GM12878 (cell line): ENCODE measurements around the gene ATP2B1. TPM values are rescaled to one million over a fixed set of nuclear protein-coding genes. Genes with fewer than 3 reads are reported as not detected.

Experiments
- ATAC-seq: fragments of 200-7000 bp; cut with Tn5 transposase; 3 replicates; pipeline ENCODE4 v1.9.1; 2020; ENCODE audit warnings: mild to moderate bottlenecking, moderate library complexity
- BruUV-seq: library from RNA; stranded (reverse); fragments of 400-500 nt; replicated peaks from 2 replicates; lab custom pipeline; 2021; lab: Mats Ljungman, UMichigan
- CTCF ChIA-PET: fragments of 300-600 bp; sonication (Branson Sonifier 250); formaldehyde crosslinking; extraction: SDS; loops from one replicate; lab custom pipeline; 2021; ENCODE audit warnings: inconsistent platforms; lab: Yijun Ruan, JAX
- POLR2A ChIA-PET: fragments of 350-600 bp; formaldehyde crosslinking; extraction: SDS; loops from one replicate; lab custom pipeline; 2021; ENCODE audit warnings: inconsistent platforms; lab: Charles Lee
- RAD21 ChIA-PET: fragments of 300-600 bp; sonication (Branson Sonifier 250); formaldehyde crosslinking; loops from one replicate; lab custom pipeline; 2023; ENCODE audit warnings: antibody characterized with exemption; ENCODE audit not compliant: unreplicated experiment; lab: Charles Lee
- SMC1A ChIA-PET: fragments of 300-600 bp; sonication (Branson Sonifier 250); formaldehyde crosslinking; loops from one replicate; lab custom pipeline; 2023; ENCODE audit not compliant: unreplicated experiment, uncharacterized antibody; lab: Charles Lee
- DNase-seq: peaks from one replicate; pipeline ENCODE4 v3.0.0-alpha.2; 2011; ENCODE audit warnings: low read depth, low spot score
- FAIRE-seq: peaks from 3 replicates; lab custom pipeline; 2011; peaks lifted over from hg19 to GRCh38; lab: Jason Lieb, UNC
- H2AFZ ChIP-seq: 2 replicates; pipeline ENCODE4 v1.6.0; 2011; ENCODE audit warnings: low read depth, low read length, control low read depth; ENCODE audit not compliant: control insufficient read depth
- H3K27ac ChIP-seq: 2 replicates; pipeline ENCODE4 v1.5.1; 2011; ENCODE audit warnings: control low read depth; ENCODE audit not compliant: control insufficient read depth, insufficient read depth
- H3K27me3 ChIP-seq, 2 experiments: replicated peaks in 1 of 2; 2 replicates each; pipeline versions ENCODE4 v1.6.0 to v1.6.1; 2011; ENCODE audit warnings: low read length in 1 of 2; ENCODE audit not compliant: control insufficient read depth in 2 of 2, insufficient read depth in 2 of 2
- H3K36me3 ChIP-seq, 2 experiments: 2 replicates each; pipeline ENCODE4 v1.5.1; 2011; ENCODE audit warnings: low read length in 1 of 2; ENCODE audit not compliant: control insufficient read depth in 2 of 2, insufficient read depth in 2 of 2
- H3K4me1 ChIP-seq: 2 replicates; pipeline ENCODE4 v1.6.1; 2011; ENCODE audit warnings: mild to moderate bottlenecking, low read length, moderate library complexity, mixed read lengths; ENCODE audit not compliant: control insufficient read depth, insufficient read depth
- H3K4me2 ChIP-seq: 2 replicates; pipeline ENCODE4 v1.6.0; 2011; ENCODE audit warnings: control low read depth; ENCODE audit not compliant: control insufficient read depth, insufficient read depth
- H3K4me3 ChIP-seq: fragments of 200-600 bp; sonication (generic); 2 replicates; pipeline ENCODE4 v1.5.1; 2016
- H3K79me2 ChIP-seq: 2 replicates; pipeline ENCODE4 v1.6.0; 2011; ENCODE audit warnings: low read length; ENCODE audit not compliant: control insufficient read depth, insufficient read depth
- H3K9ac ChIP-seq: 2 replicates; pipeline ENCODE4 v1.8.0; 2011; ENCODE audit warnings: low read length, control low read depth, mixed read lengths; ENCODE audit not compliant: control insufficient read depth, insufficient read depth
- H3K9me3 ChIP-seq: replicated peaks from 3 replicates; pipeline ENCODE4 v1.5.1; 2011; ENCODE audit warnings: mild to moderate bottlenecking, low read length; ENCODE audit not compliant: control insufficient read depth, insufficient read depth
- H4K20me1 ChIP-seq: 2 replicates; pipeline ENCODE4 v1.6.0; 2011; ENCODE audit not compliant: control insufficient read depth, insufficient read depth
- BHLHE40 ChIP-seq, 2 experiments: fragments of 450-650 bp in 1 of 2; IDR thresholded peaks; 2 replicates each; pipeline ENCODE4 v1.6.1; 2011 to 2017; ENCODE audit warnings: low read depth in 2 of 2, borderline replicate concordance in 1 of 2, improper control_type of control experiment in 1 of 2, low read length in 1 of 2, mild to moderate bottlenecking in 1 of 2
- CHD4 ChIP-seq: fragments of 200-600 bp; sonication (generic); IDR thresholded peaks from 2 replicates; pipeline ENCODE4 v1.6.1; 2016; ENCODE audit warnings: mild to moderate bottlenecking
- EED ChIP-seq: sonication (generic); IDR thresholded peaks from 2 replicates; pipeline ENCODE4 v1.6.1; 2016; ENCODE audit warnings: antibody characterized with exemption, low read depth
- EGR1 ChIP-seq, 2 experiments: IDR thresholded peaks; 1 replicate in 1 of 2; 2 replicates in 1 of 2; pipeline ENCODE4 v1.6.1; 2011 to 2012; ENCODE audit warnings: low read depth in 2 of 2, low read length in 2 of 2, borderline replicate concordance in 1 of 2, mild to moderate bottlenecking in 1 of 2, moderate library complexity in 1 of 2
- MYB ChIP-seq: fragments of 150-350 bp; IDR thresholded peaks from 2 replicates; pipeline ENCODE4 v1.6.1; 2014; ENCODE audit warnings: mild to moderate bottlenecking, low read depth, low read length, borderline replicate concordance
- NFIC ChIP-seq: IDR thresholded peaks from 2 replicates; pipeline ENCODE4 v1.6.1; 2012; ENCODE audit warnings: low read depth, mild to moderate bottlenecking, inconsistent platforms, low read length, moderate library complexity
- NFYA ChIP-seq: IDR thresholded peaks from 2 replicates; pipeline ENCODE4 v1.6.1; 2011; ENCODE audit warnings: low read depth, mild to moderate bottlenecking, low read length, improper control_type of control experiment, borderline replicate concordance
- NRF1 ChIP-seq: conservative IDR thresholded peaks from 2 replicates; pipeline ENCODE4 v1.6.1; 2011; ENCODE audit warnings: mild to moderate bottlenecking, low read depth, low read length, improper control_type of control experiment
- RCOR1 ChIP-seq: conservative IDR thresholded peaks from 2 replicates; pipeline ENCODE4 v1.6.1; 2012; ENCODE audit warnings: low read depth, low read length, improper control_type of control experiment
- SMAD5 ChIP-seq: IDR thresholded peaks from 2 replicates; pipeline ENCODE4 v1.6.1; 2016; ENCODE audit warnings: antibody characterized with exemption, low read depth
- SREBF1 ChIP-seq: IDR thresholded peaks from 2 replicates; pipeline ENCODE4 v1.6.1; 2012; ENCODE audit warnings: mild to moderate bottlenecking, low read length
- ZNF24 ChIP-seq: fragments of 450-650 bp; IDR thresholded peaks from 2 replicates; pipeline ENCODE4 v1.6.1; 2017; ENCODE audit warnings: antibody characterized with exemption, mild to moderate bottlenecking
- ZNF274 ChIP-seq: IDR thresholded peaks from one replicate; pipeline ENCODE4 v1.8.0; 2011; ENCODE audit not compliant: insufficient read length, insufficient read depth
- WGBS: methylation state at CpG from one replicate; pipeline ENCODE4 v1.1.6; 2016; ENCODE audit warnings: low lambda C conversion rate; ENCODE audit not compliant: insufficient replicate concordance, insufficient coverage; ENCODE audit errors: missing lambda C conversion rate; 5-methylcytosine and 5-hydroxymethylcytosine counted together
- in situ Hi-C: fragments of 300-500 bp; cut with MboI; formaldehyde crosslinking; loops from 9 replicates; pipeline ENCODE4 v1.14.3; 2018; ENCODE audit warnings: mixed read lengths
- intact Hi-C: fragments of 100-400 bp; cut with micrococcal nuclease; formaldehyde crosslinking; loops from one replicate; pipeline ENCODE4 v1.14.2; 2022; ENCODE audit not compliant: unreplicated experiment
- polyA plus RNA-seq, 11 experiments: library from polyadenylated mRNA; depleted of rRNA in 4 of 11; unstranded in 6 of 11; stranded (reverse) in 5 of 11; fragments of >200 nt; fragmentation: Nextera tagmentation in 4 of 11; fragmentation: Illumina TruSeq in 1 of 11; extraction: Ambion mirVana in 4 of 11; extraction: Trizol in 1 of 11; gene quantifications; 1 replicate in 1 of 11; 2 replicates in 10 of 11; pipeline versions ENCODE4 v1.2.1 to v1.2.3, GENCODE V29; 2011 to 2016; ENCODE audit warnings: inconsistent platforms in 2 of 11, missing spikeins in 2 of 11, low read depth in 1 of 11
- total RNA-seq, 4 experiments: library from RNA; depleted of rRNA in 3 of 4; stranded (reverse); fragments of >200 nt in 3 of 4; fragmentation: Illumina TruSeq in 1 of 4; extraction: Trizol in 1 of 4; gene quantifications; 2 replicates each; pipeline versions ENCODE4 v1.2.1 to v1.2.3, GENCODE V29; 2013 to 2021
- TF ChIP-seq, protein P1 (sequence below): IDR thresholded peaks from 2 replicates; pipeline ENCODE4 v1.6.1; 2011; ENCODE audit warnings: borderline replicate concordance, low read depth, mild to moderate bottlenecking, moderate library complexity, low read length; ENCODE audit not compliant: insufficient read depth, poor library complexity, severe bottlenecking
- TF ChIP-seq, protein P2 (sequence below): fragments of 450-650 bp; IDR thresholded peaks from 2 replicates; pipeline ENCODE4 v1.6.1; 2017; ENCODE audit warnings: mild to moderate bottlenecking
- TF ChIP-seq, protein P3 (sequence below): fragments of 450-650 bp; formaldehyde crosslinking; IDR thresholded peaks from 2 replicates; pipeline ENCODE4 v1.4.0; 2022; ENCODE audit warnings: mild to moderate bottlenecking, moderate library complexity

Gene ATP2B1
- total and polyA plus RNA-seq, 10 of the 15 experiments (the other 5 are each of a cell fraction or from before 2014, with no cell fraction given): 15.9 to 67.8 (median 48.5) TPM

DNA sequence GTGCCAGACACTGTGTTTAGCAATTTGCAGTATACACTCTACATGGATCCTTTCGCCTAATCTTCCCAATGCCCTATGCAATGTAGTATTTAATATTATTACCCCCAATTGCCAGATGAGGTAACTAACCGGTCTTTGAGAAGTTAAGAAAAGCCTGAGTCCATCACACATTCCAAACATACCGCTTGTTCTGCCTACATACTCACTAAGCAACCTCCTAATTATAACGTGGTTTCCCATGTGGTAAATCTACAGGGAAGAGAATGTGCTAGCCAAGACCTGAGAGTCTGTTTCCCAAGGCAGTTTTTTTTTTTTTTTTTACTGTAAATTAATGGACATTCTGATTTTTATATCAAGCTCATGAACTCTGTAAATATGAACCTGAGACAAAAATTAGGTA is 37.2 kb downstream of the ATP2B1 start:
- Histone ChIP-seq H3K9ac (no peak overlapping the region), H3K4me2 (peak overlapping the region; percentile 39; the same call in 1 of the 2 replicates), H3K27ac (no peak overlapping the region), H3K9me3 (peaks cover 2% of the 10 kb centered on the region; the same call in 2 of the 3 replicates), H3K4me3 (no peak overlapping the region), H4K20me1 (no peaks in the 10 kb centered on the region), H2AFZ (no peak overlapping the region), H3K27me3 (no peaks in the 10 kb centered on the region), H3K4me1 (peaks cover 21% of the 10 kb centered on the region; the same call in 1 of the 2 replicates), H3K79me2 (peaks cover 95% of the 10 kb centered on the region), H3K36me3 (peaks cover 0 to 5% of the 10 kb centered on the region in 2 experiments; a peak in 1 of 4 replicates)
- BruUV-seq: no TSS peak
- ChIA-PET POLR2A (interaction anchor here (0.6 to 0.7 kb wide), 3 partner anchors 9 to 65 kb away, joined by 3 to 5 read pairs (median 3); no protein-coding TSS in a partner anchor), RAD21 (interaction anchor here (0.6 to 1.2 kb wide), 2 partner anchors 34 to 926 kb away, joined by 3 to 4 read pairs; no protein-coding TSS in a partner anchor), SMC1A (interaction anchor here (0.9 to 3.6 kb wide), 7 partner anchors 9 to 127 kb away, joined by 3 to 23 read pairs (median 5); no protein-coding TSS in a partner anchor), CTCF (interaction anchor here (1.2 kb wide), 1 partner anchor 30 kb away, joined by 3 read pairs; no protein-coding TSS in a partner anchor)
- intact Hi-C loops (no loop called here), in situ Hi-C loops (no loop called here)
- TF ChIP-seq ZNF24: no peak
- no peak for TF ChIP-seq CHD4
- no peak for TF ChIP-seq RCOR1
- TF ChIP-seq, protein P1, sequence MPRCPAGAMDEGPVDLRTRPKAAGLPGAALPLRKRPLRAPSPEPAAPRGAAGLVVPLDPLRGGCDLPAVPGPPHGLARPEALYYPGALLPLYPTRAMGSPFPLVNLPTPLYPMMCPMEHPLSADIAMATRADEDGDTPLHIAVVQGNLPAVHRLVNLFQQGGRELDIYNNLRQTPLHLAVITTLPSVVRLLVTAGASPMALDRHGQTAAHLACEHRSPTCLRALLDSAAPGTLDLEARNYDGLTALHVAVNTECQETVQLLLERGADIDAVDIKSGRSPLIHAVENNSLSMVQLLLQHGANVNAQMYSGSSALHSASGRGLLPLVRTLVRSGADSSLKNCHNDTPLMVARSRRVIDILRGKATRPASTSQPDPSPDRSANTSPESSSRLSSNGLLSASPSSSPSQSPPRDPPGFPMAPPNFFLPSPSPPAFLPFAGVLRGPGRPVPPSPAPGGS: no peak
- no peak for TF ChIP-seq NFIC
- no peak for TF ChIP-seq EGR1 (IDR thresholded peaks at IDR 0.05; ENCODE audit: borderline replicate concordance in 1 of 2, low read depth in 2 of 2, low read length in 2 of 2)
- TF ChIP-seq BHLHE40 (IDR thresholded peaks at IDR 0.05; ENCODE audit: borderline replicate concordance in 1 of 2, low read depth in 2 of 2, low read length in 1 of 2): no peak
- no peak for TF ChIP-seq NFYA
- TF ChIP-seq SMAD5: no peak
- no peak for TF ChIP-seq SREBF1
- no peak for TF ChIP-seq ZNF274
- TF ChIP-seq, protein P2, sequence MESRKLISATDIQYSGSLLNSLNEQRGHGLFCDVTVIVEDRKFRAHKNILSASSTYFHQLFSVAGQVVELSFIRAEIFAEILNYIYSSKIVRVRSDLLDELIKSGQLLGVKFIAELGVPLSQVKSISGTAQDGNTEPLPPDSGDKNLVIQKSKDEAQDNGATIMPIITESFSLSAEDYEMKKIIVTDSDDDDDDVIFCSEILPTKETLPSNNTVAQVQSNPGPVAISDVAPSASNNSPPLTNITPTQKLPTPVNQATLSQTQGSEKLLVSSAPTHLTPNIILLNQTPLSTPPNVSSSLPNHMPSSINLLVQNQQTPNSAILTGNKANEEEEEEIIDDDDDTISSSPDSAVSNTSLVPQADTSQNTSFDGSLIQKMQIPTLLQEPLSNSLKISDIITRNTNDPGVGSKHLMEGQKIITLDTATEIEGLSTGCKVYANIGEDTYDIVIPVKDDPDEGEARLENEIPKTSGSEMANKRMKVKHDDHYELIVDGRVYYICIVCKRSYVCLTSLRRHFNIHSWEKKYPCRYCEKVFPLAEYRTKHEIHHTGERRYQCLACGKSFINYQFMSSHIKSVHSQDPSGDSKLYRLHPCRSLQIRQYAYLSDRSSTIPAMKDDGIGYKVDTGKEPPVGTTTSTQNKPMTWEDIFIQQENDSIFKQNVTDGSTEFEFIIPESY: no peak
- TF ChIP-seq, protein P3, sequence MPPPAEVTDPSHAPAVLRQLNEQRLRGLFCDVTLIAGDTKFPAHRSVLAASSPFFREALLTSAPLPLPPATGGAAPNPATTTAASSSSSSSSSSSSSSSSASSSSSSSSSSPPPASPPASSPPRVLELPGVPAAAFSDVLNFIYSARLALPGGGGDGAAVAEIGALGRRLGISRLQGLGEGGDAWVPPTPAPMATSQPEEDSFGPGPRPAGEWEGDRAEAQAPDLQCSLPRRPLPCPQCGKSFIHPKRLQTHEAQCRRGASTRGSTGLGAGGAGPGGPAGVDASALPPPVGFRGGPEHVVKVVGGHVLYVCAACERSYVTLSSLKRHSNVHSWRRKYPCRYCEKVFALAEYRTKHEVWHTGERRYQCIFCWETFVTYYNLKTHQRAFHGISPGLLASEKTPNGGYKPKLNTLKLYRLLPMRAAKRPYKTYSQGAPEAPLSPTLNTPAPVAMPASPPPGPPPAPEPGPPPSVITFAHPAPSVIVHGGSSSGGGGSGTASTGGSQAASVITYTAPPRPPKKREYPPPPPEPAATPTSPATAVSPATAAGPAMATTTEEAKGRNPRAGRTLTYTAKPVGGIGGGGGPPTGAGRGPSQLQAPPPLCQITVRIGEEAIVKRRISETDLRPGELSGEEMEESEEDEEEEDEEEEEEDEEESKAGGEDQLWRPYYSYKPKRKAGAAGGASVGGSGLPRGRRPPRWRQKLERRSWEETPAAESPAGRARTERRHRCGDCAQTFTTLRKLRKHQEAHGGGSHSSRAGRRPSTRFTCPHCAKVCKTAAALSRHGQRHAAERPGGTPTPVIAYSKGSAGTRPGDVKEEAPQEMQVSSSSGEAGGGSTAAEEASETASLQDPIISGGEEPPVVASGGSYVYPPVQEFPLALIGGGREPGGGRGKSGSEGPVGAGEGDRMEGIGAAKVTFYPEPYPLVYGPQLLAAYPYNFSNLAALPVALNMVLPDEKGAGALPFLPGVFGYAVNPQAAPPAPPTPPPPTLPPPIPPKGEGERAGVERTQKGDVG (CRISPR knock-in tag): no peak
- TF ChIP-seq NRF1: no peak
- TF ChIP-seq MYB: no peak
- TF ChIP-seq EED: no peak
- 8% methylated on average over 4 of the region's 4 CpGs for WGBS
- ATAC-seq (no peak), FAIRE-seq (no peak), DNase-seq (no peak)
